Tibial nerve (tissue), 4 donors: Measurements from ENCODE around the gene BCL2A1. TPM values are rescaled to one million over a fixed set of nuclear protein-coding genes. Genes with fewer than 3 reads are reported as not detected.
"Not testable (repeated sequence)": the region's sequence is repeated elsewhere in the genome, so short reads cannot be mapped to it uniquely, and the experiment has no call there.

Experiments
- DNase-seq, 2 donors: peaks; one replicate each; pipeline ENCODE4 v3.0.0-alpha.2; 2019; ENCODE audit warnings: low spot score in 2 of 2
- H3K27ac ChIP-seq, 4 donors: fragments of 200-600 bp; sonication (generic) in 3 of 4; one replicate each; pipeline ENCODE4 v1.5.1; 2017 to 2019; ENCODE audit warnings: mild to moderate bottlenecking in 1 of 4
- H3K27me3 ChIP-seq, 2 donors: fragments of 200-600 bp; sonication (generic) in 1 of 2; one replicate each; pipeline versions ENCODE4 v1.5.1 to v1.6.0; 2017 to 2019
- H3K36me3 ChIP-seq, 3 donors: fragments of 200-600 bp; sonication (generic); one replicate each; pipeline ENCODE4 v1.5.1; 2018 to 2019
- H3K4me1 ChIP-seq, 4 donors: fragments of 200-600 bp; sonication (generic) in 3 of 4; one replicate each; pipeline ENCODE4 v1.5.1; 2017 to 2019
- H3K4me3 ChIP-seq, 4 donors: fragments of 200-600 bp; sonication (generic) in 3 of 4; one replicate each; pipeline ENCODE4 v1.5.1; 2017 to 2019; ENCODE audit warnings: mild to moderate bottlenecking in 1 of 4, moderate library complexity in 1 of 4
- H3K9me3 ChIP-seq, 4 donors: fragments of 200-600 bp; sonication (generic) in 3 of 4; one replicate each; pipeline ENCODE4 v1.5.1; 2017 to 2019
- EP300 ChIP-seq, 2 donors: sonication (generic); formaldehyde crosslinking; IDR thresholded peaks; one replicate each; pipeline ENCODE4 v1.6.1; 2017; ENCODE audit warnings: antibody characterized with exemption in 2 of 2, mild to moderate bottlenecking in 1 of 2
- POLR2A ChIP-seq, 2 donors: fragments of 450-650 bp; IDR thresholded peaks; one replicate each; pipeline ENCODE4 v1.6.1; 2017; ENCODE audit warnings: antibody characterized with exemption in 2 of 2, mild to moderate bottlenecking in 2 of 2, moderate library complexity in 2 of 2
- WGBS, 2 donors: methylation state at CpG; one replicate each; pipeline ENCODE4 v1.1.5; 2018; 5-methylcytosine and 5-hydroxymethylcytosine counted together
- total RNA-seq, 4 donors: library from RNA; depleted of rRNA; stranded (reverse); fragments of >200 nt; gene quantifications; one replicate each; pipeline ENCODE4 v1.1.0, GENCODE V29; 2016
- TF ChIP-seq, protein P1 (sequence below), 5 experiments: fragments of 200-600 bp in 3 of 5; fragments of 450-650 bp in 2 of 5; sonication (generic) in 3 of 5; IDR thresholded peaks; one replicate each; pipeline ENCODE4 v1.5.1; 2016 to 2019; ENCODE audit warnings: antibody characterized with exemption in 5 of 5, mild to moderate bottlenecking in 3 of 5, moderate library complexity in 2 of 5

BCL2A1 gene
- total RNA-seq, result 1 to 10 TPM in 2 of 4 donors, under 1 TPM in 1, not detected in 1; 0.59 to 2.1 (median 1.3) TPM

DNA sequence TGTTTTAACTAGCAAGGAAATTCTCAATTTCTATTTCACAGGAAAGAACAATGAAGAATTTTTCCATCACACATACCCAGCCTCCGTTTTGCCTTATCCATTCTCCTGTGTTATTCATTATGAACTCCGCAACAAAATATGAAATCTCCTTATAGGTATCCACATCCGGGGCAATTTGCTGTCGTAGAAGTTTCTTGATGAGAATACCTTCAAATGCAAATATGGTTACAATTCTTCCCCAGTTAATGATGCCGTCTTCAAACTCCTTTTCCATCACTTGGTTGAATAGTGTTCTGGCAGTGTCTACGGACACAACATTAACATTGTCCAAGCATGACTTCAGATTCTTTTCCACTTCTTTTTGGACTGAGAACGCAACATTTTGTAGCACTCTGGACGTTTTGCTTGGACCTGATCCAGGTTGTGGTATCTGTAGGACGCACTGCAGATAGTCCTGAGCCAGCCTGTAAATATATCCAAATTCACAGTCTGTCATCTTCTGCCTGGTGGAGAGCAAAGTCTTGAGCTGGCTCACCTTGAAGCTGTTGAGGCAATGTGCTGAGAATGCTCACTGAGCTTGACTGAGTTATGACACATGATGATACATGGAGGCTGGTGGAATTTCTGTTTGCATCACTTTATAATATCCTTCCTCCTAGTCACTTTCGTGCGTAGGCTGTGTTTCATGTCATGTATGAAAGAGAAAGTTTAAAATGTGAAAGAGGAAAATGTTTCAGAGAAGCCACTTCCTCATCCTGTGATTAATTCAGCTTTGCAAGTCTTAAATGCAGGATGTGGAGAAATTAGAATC lies at the start of gene BCL2A1:
Gene BCL2A1 (minus strand): TSS at position 573 of the 811 bp plus-strand sequence. CDS start 77 bp downstream, at position 496.
- DNase-seq, result peak in 1 of 2 donors; percentile 28
- Histone ChIP-seq H3K27ac (peak within 1 kb of the TSS in 1 of 4 donors; percentile 64), H3K36me3 (no peaks in the 10 kb centered on the region), H3K4me1 (peaks cover 0 to 11% (median 0%) of the 10 kb centered on the region in 4 donors), H3K27me3 (no peaks in the 10 kb centered on the region), H3K9me3 (no peaks in the 10 kb centered on the region), H3K4me3 (peak within 1 kb of the TSS in 1 of 4 donors; percentile 29)
- WGBS, 2 donors, result 34 to 37% methylated on average over 11 of the region's 11 CpGs
- peak in 1 of 2 donors; percentile 74 for TF ChIP-seq EP300 (IDR thresholded peaks at IDR 0.05)
- TF ChIP-seq, protein P1, sequence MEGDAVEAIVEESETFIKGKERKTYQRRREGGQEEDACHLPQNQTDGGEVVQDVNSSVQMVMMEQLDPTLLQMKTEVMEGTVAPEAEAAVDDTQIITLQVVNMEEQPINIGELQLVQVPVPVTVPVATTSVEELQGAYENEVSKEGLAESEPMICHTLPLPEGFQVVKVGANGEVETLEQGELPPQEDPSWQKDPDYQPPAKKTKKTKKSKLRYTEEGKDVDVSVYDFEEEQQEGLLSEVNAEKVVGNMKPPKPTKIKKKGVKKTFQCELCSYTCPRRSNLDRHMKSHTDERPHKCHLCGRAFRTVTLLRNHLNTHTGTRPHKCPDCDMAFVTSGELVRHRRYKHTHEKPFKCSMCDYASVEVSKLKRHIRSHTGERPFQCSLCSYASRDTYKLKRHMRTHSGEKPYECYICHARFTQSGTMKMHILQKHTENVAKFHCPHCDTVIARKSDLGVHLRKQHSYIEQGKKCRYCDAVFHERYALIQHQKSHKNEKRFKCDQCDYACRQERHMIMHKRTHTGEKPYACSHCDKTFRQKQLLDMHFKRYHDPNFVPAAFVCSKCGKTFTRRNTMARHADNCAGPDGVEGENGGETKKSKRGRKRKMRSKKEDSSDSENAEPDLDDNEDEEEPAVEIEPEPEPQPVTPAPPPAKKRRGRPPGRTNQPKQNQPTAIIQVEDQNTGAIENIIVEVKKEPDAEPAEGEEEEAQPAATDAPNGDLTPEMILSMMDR (IDR thresholded peaks at IDR 0.05), result no peak

- no peak overlapping the region for H3K4me3 ChIP-seq
- no peaks in the 10 kb centered on the region for H3K4me1 ChIP-seq
- H3K9me3 ChIP-seq, result no peaks in the 10 kb centered on the region
- WGBS, 2 donors, result 77 to 83% methylated on average over 3 of the region's 3 CpGs
- TF ChIP-seq POLR2A (IDR thresholded peaks at IDR 0.05), result no peak
- no peaks in the 10 kb centered on the region for H3K36me3 ChIP-seq
- DNase-seq, result no peak
- no peaks in the 10 kb centered on the region for H3K27me3 ChIP-seq
- no peak overlapping the region for H3K27ac ChIP-seq
Measured at GRCh38 chr15:80020731-80021130, 49.7 kb upstream of the BCL2A1 start.

- not testable (repeated sequence) for DNase-seq, H3K4me3 ChIP-seq, H3K4me1 ChIP-seq, H3K27ac ChIP-seq, H3K36me3 ChIP-seq, H3K9me3 ChIP-seq, H3K27me3 ChIP-seq
- WGBS, 2 donors, result 87 to 89% methylated on average over 6 of the region's 6 CpGs
Measured at GRCh38 chr15:80020149-80020548, 49.2 kb upstream of the BCL2A1 start.

DNA sequence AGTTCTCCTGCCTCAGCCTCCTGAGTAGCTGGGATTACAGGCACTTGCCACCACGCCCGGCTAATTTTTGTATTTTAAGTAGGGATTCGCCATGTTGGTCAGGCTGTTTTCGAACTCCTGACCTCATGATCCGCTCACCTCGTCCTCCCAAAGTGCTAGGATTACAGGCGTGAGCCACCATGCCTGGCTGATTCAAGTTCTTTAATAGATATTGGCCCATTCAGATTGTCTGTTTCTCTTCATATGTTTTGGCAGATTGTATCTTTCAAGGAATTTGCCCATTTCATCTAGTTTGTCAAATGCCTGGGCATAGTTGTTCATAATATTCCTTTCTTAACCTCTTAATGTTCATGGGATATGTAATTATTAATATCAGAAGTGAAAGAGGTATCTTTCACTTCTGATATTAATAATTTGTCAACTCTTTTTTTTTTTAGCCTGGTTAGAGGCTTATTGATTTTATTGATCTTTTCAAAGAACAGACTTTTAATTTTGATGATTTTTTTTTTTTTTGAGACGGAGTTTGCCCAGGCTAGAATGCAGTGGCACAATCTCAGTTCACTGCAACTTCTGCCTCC lies 48.3 kb upstream of the BCL2A1 start:
- TF ChIP-seq, protein P1 (IDR thresholded peaks at IDR 0.05), result no peak
- TF ChIP-seq POLR2A (IDR thresholded peaks at IDR 0.05) (no peak), EP300 (IDR thresholded peaks at IDR 0.05) (no peak)
- Histone ChIP-seq H3K36me3 (no peaks in the 10 kb centered on the region), H3K9me3 (peaks cover 0 to 8% (median 0%) of the 10 kb centered on the region in 4 donors), H3K27ac (no peak overlapping the region), H3K4me1 (no peaks in the 10 kb centered on the region), H3K27me3 (no peaks in the 10 kb centered on the region), H3K4me3 (no peak overlapping the region)
- 92 to 96% methylated on average over 8 of the region's 8 CpGs for WGBS, 2 donors
- no peak for DNase-seq

DNA sequence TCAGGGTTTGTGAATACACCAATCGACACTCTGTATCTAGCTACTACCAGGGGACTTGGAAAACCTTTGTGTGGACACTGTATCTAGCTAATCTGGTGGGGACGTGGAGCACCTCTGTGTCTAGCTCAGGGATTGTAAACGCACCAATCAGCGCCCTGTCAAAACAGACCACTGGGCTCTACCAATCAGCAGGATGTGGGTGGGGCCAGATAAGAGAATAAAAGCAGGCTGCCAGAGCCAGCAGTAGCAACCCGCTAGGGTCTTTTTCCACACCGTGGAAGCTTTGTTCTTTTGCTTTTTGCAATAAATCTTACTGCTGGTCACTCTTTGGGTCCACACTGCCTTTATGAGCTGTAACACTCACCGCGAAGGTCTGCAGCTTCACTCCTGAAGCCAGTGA lies 46.1 kb upstream of the BCL2A1 start:
- not testable (repeated sequence) for H3K4me1 ChIP-seq, H3K9me3 ChIP-seq, DNase-seq, H3K27me3 ChIP-seq, H3K27ac ChIP-seq, H3K36me3 ChIP-seq, H3K4me3 ChIP-seq
- 81 to 84% methylated on average over 8 of the region's 8 CpGs for WGBS, 2 donors

GRCh38 chr15:80016506-80016905 lies 45.5 kb upstream of the BCL2A1 start:
- not testable (repeated sequence) for H3K4me3 ChIP-seq, H3K36me3 ChIP-seq, H3K27ac ChIP-seq, DNase-seq, H3K9me3 ChIP-seq, H3K27me3 ChIP-seq, H3K4me1 ChIP-seq
- WGBS, 2 donors, result 95 to 100% methylated on average over 3 to 26 of the region's 27 CpGs

DNA sequence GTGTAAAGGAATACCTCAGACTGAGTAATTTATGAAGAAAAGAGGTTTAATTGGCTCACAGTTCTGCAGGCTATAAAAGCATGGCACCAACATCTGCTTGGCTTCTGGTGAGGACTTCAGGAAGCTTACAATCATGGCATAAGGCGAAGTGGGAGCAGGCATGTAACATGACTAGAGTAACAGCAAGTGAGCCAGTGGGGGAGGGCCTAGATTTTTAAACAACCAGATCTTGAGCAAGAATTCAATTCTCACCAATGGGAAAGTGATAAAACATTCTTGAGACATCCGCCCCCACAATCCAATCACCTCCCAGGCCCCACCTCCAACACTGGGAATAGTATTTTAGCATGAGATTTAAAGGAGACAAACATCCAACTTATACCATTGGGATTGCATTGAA lies 44.2 kb upstream of the BCL2A1 start:
- 88 to 90% methylated on average over 2 of the region's 2 CpGs for WGBS, 2 donors
- TF ChIP-seq, protein P1 (IDR thresholded peaks at IDR 0.05), result no peak
- no peak for TF ChIP-seq EP300 (IDR thresholded peaks at IDR 0.05)
- TF ChIP-seq POLR2A (IDR thresholded peaks at IDR 0.05), result no peak
- Histone ChIP-seq H3K4me3 (no peak overlapping the region), H3K4me1 (no peaks in the 10 kb centered on the region), H3K36me3 (no peaks in the 10 kb centered on the region), H3K27me3 (no peaks in the 10 kb centered on the region), H3K9me3 (peaks cover 0 to 8% (median 0%) of the 10 kb centered on the region in 4 donors), H3K27ac (no peak overlapping the region)
- DNase-seq, result no peak

- not testable (repeated sequence) for H3K4me1 ChIP-seq, H3K27ac ChIP-seq, H3K4me3 ChIP-seq, H3K27me3 ChIP-seq, DNase-seq, H3K9me3 ChIP-seq, H3K36me3 ChIP-seq
- WGBS, 2 donors, result 91 to 95% methylated on average over 7 of the region's 7 CpGs
Measured at GRCh38 chr15:80014186-80014585, 43.2 kb upstream of the BCL2A1 start.
